Activated naive CD8-positive, alpha-beta T cell treated with anti-CD3 and anti-CD28 coated beads, Interleukin-2, amount 10 ng/mL, durations not matched to agents 7 days and 5 days (primary cell): ENCODE measurements around the gene CMSS1. TPM values are rescaled to one million over a fixed set of nuclear protein-coding genes. Genes with fewer than 3 reads are reported as not detected.

Experiments
- ATAC-seq: fragments of 150-1000 bp; cut with Tn5 transposase; one replicate; pipeline ENCODE4 v1.10.0; 2021; ENCODE audit warnings: low read depth, moderate library complexity
- POLR2A ChIA-PET: fragments of 350-600 bp; sonication (Branson Sonifier 250); formaldehyde crosslinking; loops from one replicate; lab custom pipeline; 2021; ENCODE audit warnings: antibody characterized with exemption; lab: Charles Lee
- DNase-seq: peaks from one replicate; pipeline ENCODE4 v3.0.0; 2021
- H3K27ac Mint-ChIP-seq: one replicate; pipeline ENCODE4 v1.8.0; 2022; ENCODE audit warnings: mild to moderate bottlenecking, mixed read lengths
- H3K27me3 Mint-ChIP-seq: one replicate; pipeline ENCODE4 v1.8.0; 2022; ENCODE audit warnings: mild to moderate bottlenecking, moderate library complexity, mixed read lengths
- H3K36me3 Mint-ChIP-seq: one replicate; pipeline ENCODE4 v1.8.0; 2021; ENCODE audit warnings: mild to moderate bottlenecking, mixed read lengths
- H3K4me1 Mint-ChIP-seq: one replicate; pipeline ENCODE4 v1.8.0; 2021; ENCODE audit warnings: mixed read lengths
- H3K4me3 Mint-ChIP-seq: one replicate; pipeline ENCODE4 v1.8.0; 2022; ENCODE audit warnings: mild to moderate bottlenecking, moderate library complexity, mixed read lengths
- H3K9me3 Mint-ChIP-seq: one replicate; pipeline ENCODE4 v1.8.0; 2021; ENCODE audit warnings: mixed read lengths
- total RNA-seq, 2 experiments: library from RNA; stranded (reverse); gene quantifications; one replicate each; pipeline ENCODE4 v1.2.3, GENCODE V29; 2021

Gene CMSS1
- total RNA-seq, 2 experiments from 2014 or later: 24.2 to 31.8 TPM

DNA sequence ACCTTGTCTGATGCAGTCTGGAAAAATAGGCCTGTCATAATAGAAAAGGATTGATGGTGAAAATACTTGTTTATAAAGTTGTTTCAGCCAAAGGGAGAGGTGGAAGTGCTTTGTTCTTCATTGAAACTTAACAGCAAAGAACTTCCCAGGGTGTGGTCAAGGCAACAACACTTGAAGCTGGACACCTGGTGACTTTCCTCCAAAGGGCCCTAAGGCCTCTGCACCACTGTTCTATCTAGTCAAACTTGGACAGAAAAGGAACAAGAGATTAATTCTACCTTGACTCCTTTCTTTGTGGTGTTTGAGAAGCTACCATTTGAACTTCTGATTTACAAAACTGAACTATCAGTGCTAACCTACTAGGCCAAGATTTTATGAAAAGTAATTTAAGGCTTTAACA, 102.0 kb downstream of the CMSS1 start:
- Mint-ChIP-seq H3K9me3 (no peaks in the 10 kb centered on the region), H3K27me3 (no peaks in the 10 kb centered on the region), H3K4me1 (no peaks in the 10 kb centered on the region), H3K36me3 (peaks cover 18% of the 10 kb centered on the region), H3K4me3 (no peak overlapping the region), H3K27ac (no peak overlapping the region)
- POLR2A ChIA-PET: no interaction called here
- ATAC-seq (no peak), DNase-seq (no peak)

DNA sequence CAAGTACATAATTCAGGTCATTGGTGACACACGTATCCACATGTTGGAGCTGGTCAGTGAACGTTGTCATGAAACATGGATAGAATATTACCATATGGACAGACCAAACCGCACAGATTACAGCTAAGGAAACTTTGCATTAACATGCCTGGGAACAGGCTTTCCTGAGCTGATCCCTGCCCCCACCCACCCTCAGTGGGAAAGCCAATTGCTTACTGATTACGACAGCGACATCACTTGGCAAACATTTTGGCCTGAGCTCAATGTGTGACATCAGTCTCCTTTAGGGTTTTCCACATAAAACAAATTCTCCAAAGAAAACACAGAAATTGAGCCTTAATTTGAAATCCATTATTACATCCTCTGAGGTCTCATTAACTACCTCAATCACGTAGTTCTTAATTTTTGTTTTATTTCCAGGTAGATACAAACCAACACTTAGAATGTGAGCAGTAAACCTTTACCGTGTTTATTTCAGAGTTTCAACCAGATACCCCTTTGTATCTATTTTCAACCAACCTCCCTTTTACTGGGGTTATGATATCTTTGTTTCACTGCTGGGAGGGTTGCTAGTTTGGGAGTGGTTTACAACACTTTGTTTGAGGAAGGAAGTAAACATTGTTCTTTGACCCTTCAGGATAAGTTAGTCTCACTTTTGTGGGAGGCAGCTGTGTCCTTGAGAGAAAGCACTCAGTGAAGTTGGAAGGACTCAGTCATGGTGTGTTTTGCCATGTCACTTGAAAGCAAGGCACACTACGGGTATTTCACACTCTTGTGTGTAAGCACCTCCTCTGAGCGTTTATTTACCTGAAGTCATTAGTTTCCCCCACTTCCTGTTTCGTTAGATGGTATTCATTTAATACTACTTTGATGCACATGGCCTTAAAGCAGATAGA, 103.1 kb downstream of the CMSS1 start:
- peaks cover 16% of the 10 kb centered on the region for H3K36me3 Mint-ChIP-seq
- no peak for ATAC-seq
- POLR2A ChIA-PET: no interaction called here
- DNase-seq: no peak
- no peak overlapping the region for H3K27ac Mint-ChIP-seq
- H3K4me3 Mint-ChIP-seq: no peak overlapping the region
- no peaks in the 10 kb centered on the region for H3K27me3 Mint-ChIP-seq
- H3K9me3 Mint-ChIP-seq: no peaks in the 10 kb centered on the region
- no peaks in the 10 kb centered on the region for H3K4me1 Mint-ChIP-seq

DNA sequence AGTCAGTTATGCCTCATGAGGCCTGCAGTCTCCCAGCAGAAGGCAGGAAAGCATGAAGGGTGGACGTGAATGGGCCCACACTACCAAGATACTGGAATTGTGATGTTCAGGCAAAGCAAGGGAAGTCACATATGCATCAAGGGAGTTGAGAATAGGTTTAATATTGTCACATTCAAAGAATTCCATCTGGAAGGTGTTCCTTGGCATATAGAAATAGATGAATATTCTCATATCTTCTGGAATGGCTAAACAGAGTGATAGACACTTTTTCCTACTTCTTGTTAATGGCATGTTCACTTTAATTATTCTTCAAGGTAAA, 103.7 kb downstream of the CMSS1 start:
- Mint-ChIP-seq H3K4me1 (no peaks in the 10 kb centered on the region), H3K27ac (no peak overlapping the region), H3K36me3 (peaks cover 15% of the 10 kb centered on the region), H3K4me3 (no peak overlapping the region), H3K9me3 (no peaks in the 10 kb centered on the region), H3K27me3 (no peaks in the 10 kb centered on the region)
- no peak for ATAC-seq
- no peak for DNase-seq
- POLR2A ChIA-PET: no interaction called here

DNA sequence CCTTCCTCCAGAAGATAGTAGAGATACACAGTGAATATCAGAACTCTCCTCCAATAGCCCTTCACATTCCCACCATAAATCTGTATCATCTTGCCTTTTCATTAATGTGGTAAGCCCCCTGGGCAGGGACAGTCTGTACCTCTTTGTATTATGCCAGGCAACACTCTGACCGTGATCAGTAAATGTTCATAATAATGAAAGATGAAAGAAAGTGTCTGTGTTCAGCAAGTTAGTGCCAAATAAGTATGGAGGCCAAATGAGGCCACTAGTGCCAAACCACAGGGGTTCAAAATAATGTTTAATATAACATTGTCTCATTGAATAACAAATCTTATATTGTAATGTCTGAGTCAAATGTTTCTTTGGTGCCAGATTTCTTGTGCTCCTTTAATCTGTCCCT, 104.3 kb downstream of the CMSS1 start:
- POLR2A ChIA-PET: no interaction called here
- Mint-ChIP-seq H3K27me3 (no peaks in the 10 kb centered on the region), H3K4me3 (no peak overlapping the region), H3K4me1 (no peaks in the 10 kb centered on the region), H3K9me3 (no peaks in the 10 kb centered on the region), H3K27ac (no peak overlapping the region), H3K36me3 (peaks cover 15% of the 10 kb centered on the region)
- ATAC-seq: no peak
- DNase-seq: no peak

DNA sequence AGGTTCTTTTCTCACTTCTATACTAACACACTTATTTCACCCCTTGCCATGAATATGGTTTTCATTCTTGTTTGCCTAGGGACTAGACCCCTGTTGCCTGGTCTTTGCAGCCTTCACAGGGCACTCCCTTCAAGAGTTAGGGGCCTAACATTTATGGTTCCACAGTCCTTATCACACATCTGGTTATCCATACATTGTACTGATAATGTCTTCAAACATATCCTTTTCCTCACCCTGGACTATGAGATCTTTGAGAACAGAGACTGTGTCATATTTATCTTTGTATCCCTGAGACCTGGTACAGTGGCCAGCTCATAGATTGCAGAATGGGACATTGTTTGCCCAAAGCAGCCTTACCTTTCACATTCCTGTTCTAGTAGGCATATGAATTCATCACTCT, 106.2 kb downstream of the CMSS1 start:
- ATAC-seq (no peak), DNase-seq (no peak)
- Mint-ChIP-seq H3K4me3 (no peak overlapping the region), H3K27me3 (no peaks in the 10 kb centered on the region), H3K27ac (no peak overlapping the region), H3K9me3 (no peaks in the 10 kb centered on the region), H3K36me3 (peaks cover 13% of the 10 kb centered on the region), H3K4me1 (no peaks in the 10 kb centered on the region)
- POLR2A ChIA-PET: no interaction called here

DNA sequence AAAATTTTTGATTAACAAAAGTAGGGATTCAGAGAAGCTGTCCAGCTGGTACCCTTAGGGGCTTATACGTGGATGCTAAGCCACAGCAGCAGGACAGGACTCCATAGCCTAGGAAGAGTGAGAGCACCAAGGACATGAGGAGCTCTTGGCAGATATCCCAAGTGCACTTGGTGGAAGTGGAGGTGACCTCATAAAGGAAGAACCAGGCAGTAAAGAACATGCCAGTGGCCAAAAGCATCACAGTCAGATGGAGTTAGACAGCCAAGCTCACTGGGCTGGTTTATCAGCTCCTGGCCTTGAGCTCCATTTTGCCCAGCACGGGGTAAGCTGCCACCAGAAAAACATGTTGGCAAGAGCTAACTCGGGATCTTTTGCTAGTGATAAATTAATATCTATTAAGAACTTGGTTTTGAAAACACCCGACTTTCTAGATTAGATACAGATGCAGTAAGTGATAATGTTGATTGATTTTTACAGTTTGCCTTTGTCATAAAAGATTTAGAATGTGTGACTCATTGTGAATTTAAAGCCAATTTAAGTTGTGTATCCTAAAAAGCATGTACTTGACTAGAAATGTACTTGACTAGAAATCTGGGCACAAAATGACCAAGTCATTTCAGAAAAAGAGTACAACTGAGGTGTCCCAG, 108.0 kb downstream of the CMSS1 start:
- Mint-ChIP-seq H3K27me3 (no peaks in the 10 kb centered on the region), H3K9me3 (no peaks in the 10 kb centered on the region), H3K27ac (no peak overlapping the region), H3K4me3 (no peak overlapping the region), H3K36me3 (peaks cover 12% of the 10 kb centered on the region), H3K4me1 (peaks cover 3% of the 10 kb centered on the region)
- DNase-seq (no peak), ATAC-seq (no peak)
- POLR2A ChIA-PET: no interaction called here

DNA sequence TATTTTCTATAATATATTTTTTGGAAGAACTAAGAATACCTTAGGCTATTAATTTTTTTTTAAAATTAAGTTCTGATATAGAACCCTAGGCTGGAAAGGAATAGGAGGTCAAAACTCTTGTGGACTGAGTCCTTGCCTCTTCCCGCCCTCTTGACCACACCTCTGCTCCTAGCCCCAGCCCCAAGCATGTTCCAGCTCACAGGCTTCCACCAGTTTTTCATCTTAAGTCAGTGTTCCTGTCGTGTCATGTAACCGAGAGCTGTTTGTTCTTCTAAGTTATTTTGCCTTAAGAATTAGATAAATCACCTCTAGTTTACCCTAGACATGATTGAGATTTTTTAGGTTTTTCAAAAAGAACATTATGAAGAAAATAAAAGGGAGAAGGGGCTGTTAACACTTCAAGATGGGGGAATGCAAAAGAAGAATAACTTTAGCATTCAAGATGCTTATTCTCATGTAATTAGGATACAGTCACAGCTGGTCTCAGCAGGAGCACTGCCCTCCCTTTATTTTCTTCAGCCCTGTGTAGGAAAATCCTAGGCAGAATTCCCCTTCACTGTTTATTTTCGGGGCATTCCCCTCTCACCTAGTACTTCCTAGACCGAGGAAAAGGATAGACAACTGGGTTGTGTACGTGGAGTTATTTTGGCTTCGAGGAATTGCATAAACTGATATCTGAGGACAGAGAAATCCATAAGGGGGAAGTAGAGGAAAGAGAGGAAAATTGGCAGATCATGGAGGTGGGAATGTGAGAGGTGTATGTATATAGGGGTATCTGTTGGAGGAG, 110.2 kb downstream of the CMSS1 start:
- DNase-seq: no peak
- Mint-ChIP-seq H3K36me3 (peaks cover 13% of the 10 kb centered on the region), H3K27ac (no peak overlapping the region), H3K4me3 (no peak overlapping the region), H3K27me3 (no peaks in the 10 kb centered on the region), H3K9me3 (no peaks in the 10 kb centered on the region), H3K4me1 (peaks cover 3% of the 10 kb centered on the region)
- POLR2A ChIA-PET: no interaction called here
- no peak for ATAC-seq

DNA sequence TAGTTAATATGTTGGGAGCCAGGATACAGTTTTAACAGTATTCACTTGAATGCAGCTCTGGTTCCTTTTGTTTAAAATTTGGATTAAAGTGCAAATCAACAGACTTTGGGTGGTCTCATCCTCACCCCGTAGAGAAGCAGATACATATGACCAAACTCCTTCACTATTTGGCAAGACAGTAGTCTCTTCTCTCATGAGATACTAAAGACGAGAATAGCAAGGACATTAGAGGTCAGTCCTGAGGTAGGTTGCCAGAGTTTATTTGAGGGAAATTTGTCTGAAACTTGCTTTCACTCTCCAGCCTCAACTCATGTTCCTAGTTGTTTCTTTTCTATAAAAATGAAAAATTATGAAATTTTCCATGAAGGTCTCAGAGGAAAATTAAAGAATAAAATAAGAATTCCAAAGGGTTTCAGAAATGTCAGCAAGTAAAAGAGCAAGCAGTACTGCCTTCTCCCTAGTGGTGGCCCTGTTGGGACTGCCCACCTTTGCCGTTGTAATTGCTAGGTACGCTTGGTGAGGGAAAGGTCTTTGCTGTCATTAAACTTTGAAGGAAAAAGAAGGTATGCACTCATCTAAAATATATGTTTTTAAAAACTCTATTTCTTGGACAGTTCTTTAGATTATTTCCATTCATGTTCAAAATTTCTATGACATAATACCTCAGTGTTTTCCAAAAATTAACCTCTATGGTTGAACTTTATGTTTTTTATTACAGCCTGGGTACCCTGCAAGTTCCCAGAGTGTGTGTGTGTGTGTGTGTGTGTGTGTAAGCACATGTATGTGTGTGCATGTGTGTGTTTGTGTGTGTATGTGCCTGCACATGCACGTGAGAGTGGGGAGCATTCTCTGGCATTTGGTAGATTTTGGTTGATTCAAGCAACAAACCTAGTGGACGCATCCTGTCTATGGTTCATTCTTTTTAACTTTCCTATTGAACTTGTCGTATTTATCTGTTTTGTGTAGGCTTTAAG, 111.4 kb downstream of the CMSS1 start:
- POLR2A ChIA-PET: no interaction called here
- Mint-ChIP-seq H3K4me1 (peaks cover 3% of the 10 kb centered on the region), H3K27me3 (no peaks in the 10 kb centered on the region), H3K4me3 (no peak overlapping the region), H3K27ac (no peak overlapping the region), H3K36me3 (peaks cover 7% of the 10 kb centered on the region), H3K9me3 (no peaks in the 10 kb centered on the region)
- ATAC-seq (no peak), DNase-seq (no peak)

DNA sequence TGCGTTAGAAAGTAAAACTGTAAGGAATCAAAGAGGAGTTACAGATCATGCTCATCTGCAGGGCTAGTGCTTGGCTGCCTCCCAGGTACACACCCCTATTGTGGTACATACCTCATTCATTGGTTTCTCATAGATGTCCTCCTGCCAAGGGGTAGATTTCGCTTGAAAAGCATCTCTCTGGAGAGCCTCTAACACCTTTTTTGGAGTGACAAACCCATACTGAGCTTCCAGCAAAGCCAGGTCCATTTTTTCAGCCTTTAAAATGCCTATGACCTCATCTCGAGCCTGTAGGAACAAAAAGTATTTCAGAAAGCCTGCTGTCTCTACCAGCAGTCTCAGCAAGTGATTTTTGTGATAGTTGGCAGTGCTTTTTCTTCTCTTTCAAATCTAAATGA, 112.1 kb downstream of the CMSS1 start:
- Mint-ChIP-seq H3K4me3 (no peak overlapping the region), H3K9me3 (no peaks in the 10 kb centered on the region), H3K27me3 (no peaks in the 10 kb centered on the region), H3K4me1 (peaks cover 3% of the 10 kb centered on the region), H3K27ac (no peak overlapping the region), H3K36me3 (peaks cover 7% of the 10 kb centered on the region)
- no peak for ATAC-seq
- DNase-seq: no peak
- POLR2A ChIA-PET: no interaction called here

DNA sequence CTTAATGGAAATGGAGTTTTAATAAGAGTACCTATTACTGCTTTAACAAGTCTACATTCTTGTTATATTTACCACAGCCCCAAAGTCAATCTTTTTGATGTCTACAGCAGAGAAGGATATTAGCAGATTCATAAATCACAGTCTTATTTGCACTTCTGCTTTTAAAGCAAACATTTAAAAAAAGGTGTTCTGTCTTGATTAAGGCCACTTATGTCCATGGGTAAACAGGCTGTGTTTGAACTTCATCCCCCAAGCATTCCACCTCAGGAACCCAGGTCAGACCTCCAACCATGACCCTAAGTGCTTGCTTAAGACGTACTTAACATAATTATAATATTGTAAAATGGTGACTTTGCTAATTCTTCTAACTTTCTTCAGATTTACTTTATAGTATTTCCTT, 113.4 kb downstream of the CMSS1 start:
- no peak overlapping the region for H3K4me3 Mint-ChIP-seq
- peaks cover 7% of the 10 kb centered on the region for H3K36me3 Mint-ChIP-seq
- H3K4me1 Mint-ChIP-seq: peaks cover 3% of the 10 kb centered on the region
- ATAC-seq (no peak), DNase-seq (no peak)
- H3K27me3 Mint-ChIP-seq: no peaks in the 10 kb centered on the region
- no peak overlapping the region for H3K27ac Mint-ChIP-seq
- no peaks in the 10 kb centered on the region for H3K9me3 Mint-ChIP-seq
- POLR2A ChIA-PET: no interaction called here

DNA sequence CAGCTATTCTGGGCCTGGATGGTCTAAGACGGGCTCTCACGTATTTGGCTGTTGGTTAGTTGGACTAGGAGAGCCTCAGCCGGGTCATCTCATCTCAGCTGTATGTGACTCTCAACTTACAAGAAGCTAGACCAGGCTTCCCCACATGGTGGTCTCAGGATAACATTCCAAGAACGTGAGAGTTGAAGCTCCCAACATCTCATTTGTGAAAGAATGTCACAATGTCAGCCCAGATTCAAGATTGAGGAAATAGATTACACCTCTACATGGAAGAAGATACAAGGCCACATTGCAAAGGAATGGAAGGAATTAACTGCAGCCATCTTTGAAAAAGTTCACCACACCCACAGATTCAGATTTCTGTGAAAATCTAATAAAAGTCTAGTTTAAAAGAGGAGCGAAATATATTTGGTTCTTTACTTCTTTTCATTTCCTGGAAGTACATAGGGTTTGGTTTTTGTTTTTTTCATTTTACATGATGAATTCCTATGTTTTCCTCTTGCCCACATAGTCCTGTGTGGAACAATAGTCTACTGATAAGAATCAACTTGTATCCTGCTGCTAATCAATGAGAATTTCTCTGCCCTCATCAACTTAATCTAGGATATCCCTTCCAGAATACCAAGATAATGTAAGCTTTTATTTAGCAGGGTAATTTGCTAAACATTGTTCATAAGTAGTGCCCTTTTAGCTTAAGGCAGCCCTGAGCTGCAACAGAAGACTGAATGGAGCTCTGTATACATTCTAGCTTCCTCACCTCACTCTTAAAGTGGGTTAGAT, 116.5 kb downstream of the CMSS1 start:
- H3K27me3 Mint-ChIP-seq: no peaks in the 10 kb centered on the region
- H3K9me3 Mint-ChIP-seq: no peaks in the 10 kb centered on the region
- no peak overlapping the region for H3K27ac Mint-ChIP-seq
- H3K4me3 Mint-ChIP-seq: no peak overlapping the region
- peaks cover 7% of the 10 kb centered on the region for H3K36me3 Mint-ChIP-seq
- POLR2A ChIA-PET: no interaction called here
- DNase-seq (no peak), ATAC-seq (no peak)
- H3K4me1 Mint-ChIP-seq: peaks cover 12% of the 10 kb centered on the region

DNA sequence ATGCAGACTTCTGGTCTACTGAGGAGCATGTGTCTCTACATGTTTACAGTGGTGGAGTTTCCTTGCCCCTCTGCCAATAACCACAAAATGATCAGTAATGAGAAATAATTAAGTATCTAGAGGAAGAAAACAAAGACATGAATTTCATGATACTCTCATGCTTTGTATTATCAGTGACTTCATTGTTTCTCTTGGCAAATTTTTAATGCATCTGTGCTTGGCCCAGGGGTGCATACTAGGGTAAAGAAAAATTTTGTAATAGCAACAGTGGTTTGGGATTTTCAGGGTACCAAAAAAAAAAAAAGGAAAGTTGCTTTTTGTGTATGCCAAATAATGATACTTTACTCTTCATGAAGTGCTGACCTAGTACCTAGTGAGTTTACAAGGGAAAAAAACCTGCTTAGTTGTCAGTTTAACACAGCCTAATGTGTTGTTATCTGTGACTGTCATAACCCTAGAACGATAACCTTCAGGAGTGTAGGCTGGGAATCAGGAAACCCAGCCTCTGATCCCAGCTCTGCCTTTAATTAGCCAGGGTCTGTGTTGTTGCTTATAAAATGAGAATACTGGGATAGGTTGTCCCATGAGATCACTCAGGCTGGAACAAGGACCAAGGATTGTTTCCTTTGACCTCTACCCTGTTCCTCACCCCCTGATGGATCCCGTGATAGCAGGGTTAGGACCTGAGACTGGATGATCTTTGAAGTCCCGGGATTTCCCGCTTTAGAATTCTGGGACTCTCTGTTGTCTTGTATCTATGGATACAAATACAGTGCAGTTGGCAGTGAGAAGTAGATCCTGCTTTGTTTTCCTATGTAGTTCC, 117.5 kb downstream of the CMSS1 start:
- no peak for DNase-seq
- Mint-ChIP-seq H3K27me3 (no peaks in the 10 kb centered on the region), H3K4me3 (no peak overlapping the region), H3K27ac (no peak overlapping the region), H3K9me3 (no peaks in the 10 kb centered on the region), H3K36me3 (peaks cover 9% of the 10 kb centered on the region), H3K4me1 (peaks cover 11% of the 10 kb centered on the region)
- no peak for ATAC-seq
- POLR2A ChIA-PET: no interaction called here
